HepG2 (cell line): ENCODE results near the gene IGF2BP3. TPM values are rescaled to one million over a fixed set of nuclear protein-coding genes. Genes with fewer than 3 reads are reported as not detected.

ENCODE experiments used
- CHD4 ChIP-seq: fragments of 200-600 bp; sonication (generic); IDR thresholded peaks from 2 replicates; pipeline ENCODE4 v1.7.0; 2017; ENCODE audit warnings: mild to moderate bottlenecking, low read length, borderline replicate concordance
- HNRNPL ChIP-seq: fragments of 200-400 bp; formaldehyde crosslinking; IDR thresholded peaks from 2 replicates; pipeline ENCODE4 v1.6.1; 2017; ENCODE audit warnings: mild to moderate bottlenecking, low read depth, low read length
- LRRFIP1 ChIP-seq: sonication (generic); formaldehyde crosslinking; conservative IDR thresholded peaks from 2 replicates; pipeline ENCODE4 v1.4.0; 2020; ENCODE audit warnings: missing genetic modification reagents
- MXI1 ChIP-seq: IDR thresholded peaks from 3 replicates; pipeline ENCODE4 v1.6.1; 2012; ENCODE audit warnings: low read depth, low read length, inconsistent platforms, borderline replicate concordance
- NR2F2 ChIP-seq: IDR thresholded peaks from 2 replicates; pipeline ENCODE4 v1.6.1; 2012; ENCODE audit warnings: low read depth, inconsistent platforms, borderline replicate concordance
- RXRB ChIP-seq: IDR thresholded peaks from 2 replicates; pipeline ENCODE4 v1.6.1; 2016; ENCODE audit warnings: borderline replicate concordance, missing genetic modification reagents, missing compliant biosample characterization
- SKI ChIP-seq: fragments of 450-650 bp; IDR thresholded peaks from one replicate; pipeline ENCODE4 v1.6.1; 2018; ENCODE audit warnings: mild to moderate bottlenecking; ENCODE audit not compliant: partially characterized antibody
- UBTF ChIP-seq: sonication (generic); formaldehyde crosslinking; IDR thresholded peaks from 2 replicates; pipeline ENCODE4 v1.4.0; 2020; ENCODE audit warnings: mild to moderate bottlenecking, missing genetic modification reagents
- ZBED4 ChIP-seq: sonication (generic); formaldehyde crosslinking; IDR thresholded peaks from 2 replicates; pipeline ENCODE4 v1.4.0; 2020; ENCODE audit warnings: missing genetic modification reagents, borderline replicate concordance
- ZMAT5 ChIP-seq: sonication (generic); formaldehyde crosslinking; IDR thresholded peaks from 2 replicates; pipeline ENCODE4 v1.5.0; 2020; ENCODE audit warnings: mild to moderate bottlenecking, low read depth, missing genetic modification reagents, borderline replicate concordance
- ZNF350 ChIP-seq: sonication (generic); formaldehyde crosslinking; IDR thresholded peaks from 2 replicates; pipeline ENCODE4 v1.4.0; 2020; ENCODE audit warnings: mild to moderate bottlenecking, low read depth, missing genetic modification reagents, borderline replicate concordance
- ZNF382 ChIP-seq: sonication (generic); formaldehyde crosslinking; IDR thresholded peaks from 2 replicates; pipeline ENCODE4 v1.5.0; 2020; ENCODE audit warnings: missing genetic modification reagents, mild to moderate bottlenecking, borderline replicate concordance
- ZNF512 ChIP-seq: sonication (generic); formaldehyde crosslinking; IDR thresholded peaks from 2 replicates; pipeline ENCODE4 v1.4.0; 2020; ENCODE audit warnings: mild to moderate bottlenecking, missing genetic modification reagents
- ZNF550 ChIP-seq: sonication (generic); formaldehyde crosslinking; IDR thresholded peaks from 2 replicates; pipeline ENCODE4 v1.4.0; 2020; ENCODE audit warnings: mild to moderate bottlenecking, missing genetic modification reagents, borderline replicate concordance
- ZNF557 ChIP-seq: sonication (generic); formaldehyde crosslinking; IDR thresholded peaks from 2 replicates; pipeline ENCODE4 v1.4.0; 2020; ENCODE audit warnings: missing genetic modification reagents
- ZNF724P ChIP-seq: sonication (generic); formaldehyde crosslinking; IDR thresholded peaks from 2 replicates; pipeline ENCODE4 v1.8.0; 2022; ENCODE audit warnings: missing genetic modification reagents, borderline replicate concordance
- polyA plus RNA-seq, 8 experiments: library from polyadenylated mRNA; depleted of rRNA in 3 of 8; stranded (reverse) in 7 of 8; unstranded in 1 of 8; fragments of >200 nt; fragmentation: Illumina TruSeq in 4 of 8; extraction: Trizol in 4 of 8; gene quantifications; 2 replicates each; pipeline versions ENCODE4 v1.2.1 to v1.2.3, GENCODE V29; 2011 to 2016; ENCODE audit warnings: low read depth in 4 of 8, missing spikeins in 1 of 8, mixed read lengths in 1 of 8; ENCODE audit not compliant: insufficient read depth in 1 of 8
- total RNA-seq, 5 experiments: library from RNA; depleted of rRNA; stranded (reverse); fragments of >200 nt; fragmentation: Illumina TruSeq; extraction: Trizol; gene quantifications; 2 replicates each; pipeline ENCODE4 v1.2.3, GENCODE V29; 2016; ENCODE audit warnings: low read depth in 1 of 5

IGF2BP3 gene
- total and polyA plus RNA-seq, 2 of the 13 experiments (the other 11 are each of a cell fraction or from before 2014, with no cell fraction given), result 37.7 to 39.5 TPM

GRCh38 chr7:23490357-23491135 lies 20.3 kb upstream of the IGF2BP3 start (continued):
- TF ChIP-seq LRRFIP1 (CRISPR knock-in tag), result no peak
- no peak for TF ChIP-seq ZNF557 (CRISPR knock-in tag)
- TF ChIP-seq ZNF724P, result no peak
- TF ChIP-seq UBTF (CRISPR knock-in tag), result 0 out of 2 replicates have a peak, but pooled peaks have one; percentile 31
- no peak for TF ChIP-seq CHD4
- no peak for TF ChIP-seq ZMAT5 (CRISPR knock-in tag)
- TF ChIP-seq SKI, result no peak
- no peak for TF ChIP-seq NR2F2
- TF ChIP-seq MXI1, result no peak
- TF ChIP-seq HNRNPL, result peak; percentile 70; the same call in 1 of the 2 replicates
- no peak for TF ChIP-seq ZBED4
- TF ChIP-seq ZNF350 (CRISPR knock-in tag), result no peak
- TF ChIP-seq ZNF382 (CRISPR knock-in tag), result no peak
- no peak for TF ChIP-seq ZNF550
- TF ChIP-seq ZNF512 (CRISPR knock-in tag), result no peak
- 0 out of 2 replicates have a peak, but pooled peaks have one; percentile 17 for TF ChIP-seq RXRB (CRISPR knock-in tag)
